ENCODE data around the gene RASL12.
"Not testable (repeated sequence)": the region's sequence is repeated elsewhere in the genome, so short reads cannot be mapped to it uniquely, and the experiment has no call there.

RASL12 gene, protein sequence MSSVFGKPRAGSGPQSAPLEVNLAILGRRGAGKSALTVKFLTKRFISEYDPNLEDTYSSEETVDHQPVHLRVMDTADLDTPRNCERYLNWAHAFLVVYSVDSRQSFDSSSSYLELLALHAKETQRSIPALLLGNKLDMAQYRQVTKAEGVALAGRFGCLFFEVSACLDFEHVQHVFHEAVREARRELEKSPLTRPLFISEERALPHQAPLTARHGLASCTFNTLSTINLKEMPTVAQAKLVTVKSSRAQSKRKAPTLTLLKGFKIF

DNA sequence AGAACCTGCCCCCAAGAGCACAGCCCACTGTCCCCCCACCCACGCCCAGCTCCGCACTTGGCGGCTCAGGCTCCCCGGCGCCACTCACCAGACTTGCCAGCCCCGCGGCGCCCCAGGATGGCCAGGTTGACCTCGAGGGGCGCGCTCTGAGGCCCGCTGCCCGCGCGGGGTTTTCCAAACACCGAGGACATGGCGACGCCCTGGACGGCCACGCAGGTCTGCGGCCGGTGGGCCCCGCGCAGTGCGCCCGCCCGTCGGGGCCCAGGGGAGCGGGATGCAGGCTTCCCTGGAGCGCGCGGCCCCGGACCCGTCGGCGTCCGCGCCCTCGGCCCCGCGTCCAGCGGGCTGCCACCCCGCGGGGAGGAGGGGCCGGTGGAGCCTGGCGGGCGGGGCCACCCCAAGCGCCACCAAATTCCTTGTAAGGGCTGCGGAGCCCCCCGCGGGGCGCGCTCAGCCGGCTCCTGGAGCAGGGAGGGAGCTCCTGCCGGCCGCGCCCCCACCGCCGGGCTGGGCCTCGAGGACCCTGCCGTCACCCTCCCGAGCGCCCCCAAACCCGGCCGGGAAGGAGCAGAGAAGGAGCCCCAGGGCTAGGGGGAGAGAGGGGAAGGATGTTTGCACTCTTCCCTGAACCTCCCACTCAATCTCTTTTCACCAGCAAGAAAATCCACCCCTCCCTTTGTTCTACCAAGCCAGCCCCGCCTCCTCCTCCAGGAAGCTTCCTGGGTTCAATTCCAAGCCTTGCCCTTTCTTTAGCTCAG, at the start of gene RASL12:
RASL12 (minus strand) TSS at position 347 of the 758 bp plus-strand sequence; CDS start at position 191, 156 bp downstream.
- DNase-seq, result no peak

GRCh38 chr15:65115542-65115941, 47.8 kb upstream of the RASL12 start:
- DNase-seq, result no peak

DNA sequence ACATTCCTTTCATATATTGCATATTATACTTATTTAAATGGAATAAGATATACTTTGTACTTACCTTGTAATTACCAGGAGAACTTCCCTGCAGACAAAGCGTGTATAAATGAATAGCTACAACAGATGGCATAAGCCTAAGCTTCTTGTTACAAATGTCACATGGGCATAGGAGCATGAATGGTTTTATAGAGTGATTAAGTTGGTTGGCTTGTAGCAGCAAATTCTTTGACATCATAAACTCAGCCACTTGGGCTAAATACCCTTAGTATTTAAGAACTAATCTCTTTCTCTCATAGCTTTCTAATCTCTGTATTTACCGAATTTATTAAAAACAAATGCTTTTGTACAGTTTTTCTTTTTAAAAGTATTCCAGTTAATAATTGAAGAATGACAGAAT, 47.3 kb upstream of the RASL12 start, which contains the start of gene UBAP1L:
UBAP1L (minus strand) TSS at position 115 of the 400 bp plus-strand sequence. CDS start 8,985 bp downstream, outside the sequence.
- DNase-seq, result no peak

DNA sequence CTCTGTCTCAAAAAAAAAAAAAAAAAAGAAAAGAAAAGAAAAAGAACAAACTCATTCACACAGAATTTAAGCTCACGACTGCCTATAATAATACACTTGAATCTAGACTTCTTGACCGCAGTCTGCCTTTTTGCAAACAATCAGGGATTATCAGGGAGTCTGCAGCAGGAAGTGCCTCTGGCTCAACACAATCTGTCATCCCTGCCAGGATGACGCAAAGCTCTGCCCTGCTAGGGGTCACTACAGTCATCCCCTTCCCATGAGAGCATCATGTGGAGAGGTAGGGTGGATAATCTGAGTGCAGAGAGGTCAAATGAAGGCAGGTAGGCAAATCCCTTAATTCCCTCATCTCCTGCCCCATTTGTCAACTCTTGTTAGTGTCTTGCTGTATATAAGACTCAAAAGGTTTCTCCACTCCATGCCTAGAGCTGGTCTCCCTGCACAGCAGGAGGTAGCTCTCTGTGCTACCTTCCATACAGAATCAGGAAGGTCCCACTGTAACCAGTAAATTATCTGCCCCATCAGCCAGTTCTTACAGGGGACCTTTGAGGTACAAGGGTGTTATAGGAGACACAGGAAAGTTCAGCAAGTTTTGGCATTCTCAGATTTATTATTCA, 43.0 kb upstream of the RASL12 start:
- no peak for DNase-seq

DNA sequence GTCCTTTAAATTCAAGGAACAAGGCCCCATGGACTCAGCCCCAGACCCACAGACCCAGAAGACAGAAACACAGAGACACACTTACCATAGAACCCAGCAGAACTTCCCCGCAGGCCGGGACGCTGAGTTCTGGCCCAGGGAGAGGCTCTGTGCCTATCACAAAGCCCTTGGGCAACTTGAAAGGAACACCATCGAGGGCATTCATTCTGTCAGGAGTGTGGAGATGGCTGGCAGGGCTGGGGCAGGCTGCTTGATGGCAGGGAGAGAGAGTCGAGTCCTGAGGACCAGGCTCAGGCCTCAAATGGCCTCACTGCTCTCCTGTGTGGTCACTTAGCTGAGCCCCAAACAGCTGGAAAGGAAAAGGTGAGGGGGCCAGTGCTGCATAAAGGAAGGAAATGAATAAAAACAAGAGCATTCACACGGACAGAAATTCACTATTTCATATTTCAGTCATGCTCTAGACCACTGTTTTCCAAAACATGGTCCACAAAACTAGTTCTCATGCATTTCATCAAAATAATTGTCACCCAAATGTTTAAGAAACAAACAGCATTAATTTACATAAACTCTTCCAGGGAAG, 38.3 kb upstream of the RASL12 start:
- DNase-seq, result no peak

DNA sequence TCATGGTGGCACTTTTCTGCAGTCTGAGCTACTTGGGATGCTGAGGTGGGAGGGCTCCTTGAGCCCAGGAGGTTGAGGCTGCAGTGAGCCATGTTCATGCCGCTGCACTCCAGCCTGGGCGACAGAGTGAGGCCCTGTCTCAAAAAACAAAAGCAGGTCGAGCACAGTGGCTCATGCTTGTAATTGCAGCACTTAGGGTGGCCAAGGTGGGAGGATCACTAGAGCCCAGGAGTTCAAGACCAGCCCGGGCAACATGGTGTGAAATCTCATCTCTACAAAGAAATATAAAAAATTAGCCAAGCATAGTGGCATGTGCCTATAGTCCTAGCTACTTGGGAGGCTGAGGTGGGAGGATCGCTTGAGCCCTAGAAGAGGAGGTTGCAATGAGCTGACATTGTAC, 37.2 kb upstream of the RASL12 start:
- DNase-seq, result no peak

DNA sequence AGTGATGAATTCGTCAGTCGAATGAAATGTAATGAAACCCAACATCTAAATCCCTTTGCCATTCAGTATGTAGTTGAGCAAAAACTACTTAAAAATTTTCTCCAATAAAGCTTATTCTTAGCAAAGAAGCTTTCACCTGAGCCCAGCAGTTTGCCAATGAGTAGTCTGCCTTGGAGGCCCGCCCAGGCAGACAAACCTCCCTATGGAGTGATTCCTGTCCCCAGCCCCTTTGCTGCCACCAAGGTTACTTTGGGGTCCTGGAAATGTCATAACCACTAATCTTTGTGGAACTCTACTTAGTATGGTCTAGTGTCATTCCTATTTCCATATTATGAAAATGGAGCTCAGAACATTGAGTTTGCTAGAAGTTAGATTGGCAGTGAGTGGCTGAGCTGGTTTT, 35.1 kb upstream of the RASL12 start:
- no peak for DNase-seq

GRCh38 chr15:65101891-65102708, 34.3 kb upstream of the RASL12 start:
- no peak for DNase-seq

- peak; percentile 21 for DNase-seq
Measured at GRCh38 chr15:65101411-65101890, 33.7 kb upstream of the RASL12 start.

- DNase-seq, result no peak
Measured at GRCh38 chr15:65100442-65100841, 32.7 kb upstream of the RASL12 start.

- DNase-seq, result not testable (repeated sequence)
Measured at GRCh38 chr15:65099801-65100200, 32.0 kb upstream of the RASL12 start.

GRCh38 chr15:65099336-65099735, 31.5 kb upstream of the RASL12 start:
- no peak for DNase-seq

- DNase-seq, result no peak
Measured at GRCh38 chr15:65097651-65098263, 30.0 kb upstream of the RASL12 start.

DNA sequence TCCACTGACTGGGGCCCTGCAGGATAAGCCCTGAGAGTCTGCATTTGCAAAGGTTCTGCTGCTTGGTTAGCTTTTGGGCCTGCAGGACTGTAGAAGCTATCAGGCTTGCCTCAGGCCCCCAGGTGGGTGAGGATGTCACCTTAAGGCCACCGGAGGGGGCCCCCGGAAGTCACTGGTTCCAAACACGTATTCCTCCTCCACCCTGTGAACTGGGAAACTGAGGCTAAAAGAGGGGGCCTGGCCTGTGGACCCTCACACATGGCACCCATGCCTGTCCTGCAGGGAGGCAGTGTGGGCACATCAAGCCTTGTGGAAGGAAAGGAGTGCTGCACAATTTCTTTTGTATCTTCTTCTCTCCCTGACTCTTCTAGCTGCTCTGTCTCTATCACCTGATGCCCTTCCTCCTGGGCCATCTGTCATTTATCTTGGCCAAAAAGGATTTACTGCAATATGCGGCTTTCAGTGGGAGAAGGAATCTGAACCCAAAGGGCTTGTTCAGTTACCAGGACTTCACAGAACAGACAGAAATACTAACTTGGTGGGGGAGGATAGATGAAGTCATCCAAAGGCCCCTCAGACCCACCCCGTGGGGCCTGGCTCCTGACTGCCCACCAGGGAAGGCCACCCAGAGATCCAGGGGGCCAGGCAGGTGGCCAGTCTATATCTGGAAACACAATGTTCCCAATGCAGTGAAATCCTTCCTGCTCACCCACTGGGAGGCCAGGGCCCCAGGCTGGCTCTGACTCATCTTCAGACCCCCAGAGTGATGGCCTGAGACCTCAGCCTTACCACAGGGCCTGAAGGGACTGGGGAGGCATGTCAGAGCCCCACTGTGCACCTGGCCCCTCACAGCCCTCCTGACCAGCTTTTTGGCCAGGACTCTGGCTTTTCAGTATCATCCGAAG, 28.9 kb upstream of the RASL12 start:
- no peak for DNase-seq

DNA sequence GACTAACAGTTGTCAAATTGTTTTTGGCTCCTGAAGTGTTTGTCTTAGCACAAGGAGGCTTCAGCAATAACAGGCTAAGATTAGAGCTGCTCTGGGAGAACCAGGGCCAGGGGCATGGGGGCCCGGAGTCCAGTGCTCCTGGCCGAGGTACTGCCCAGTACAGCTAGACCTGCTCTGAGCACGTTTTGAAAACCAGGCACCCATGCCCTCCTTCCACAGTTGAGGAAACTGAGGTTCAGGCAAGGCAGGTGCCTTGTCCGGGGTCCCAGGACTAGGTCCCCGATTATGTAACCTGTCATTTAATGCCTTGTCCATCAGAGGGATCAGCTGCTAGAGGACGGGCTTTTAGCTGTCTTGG, 27.9 kb upstream of the RASL12 start:
- DNase-seq, result no peak

- DNase-seq, result no peak
Measured at GRCh38 chr15:65095011-65095746, 27.4 kb upstream of the RASL12 start.

GRCh38 chr15:65094294-65094995, 26.7 kb upstream of the RASL12 start:
- no peak for DNase-seq

GRCh38 chr15:65093793-65094170, 26.0 kb upstream of the RASL12 start:
- DNase-seq, result not testable (repeated sequence)

Data from activated T-cell treated with anti-CD3 and anti-CD28 coated beads for 4 hours (primary cell).